Activated T-helper 1 cell treated with anti-CD3 and anti-CD28 coated beads, Interleukin-2, amount 50 U/mL, for 16 hours (primary cell): ENCODE data around the gene RFLNA.

ENCODE experiments used
- DNase-seq, 2 donors: peaks; one replicate each; pipeline ENCODE4 v3.0.0-alpha.2; 2020; ENCODE audit warnings: low read depth in 1 of 2, low spot score in 1 of 2

RFLNA gene

DNA sequence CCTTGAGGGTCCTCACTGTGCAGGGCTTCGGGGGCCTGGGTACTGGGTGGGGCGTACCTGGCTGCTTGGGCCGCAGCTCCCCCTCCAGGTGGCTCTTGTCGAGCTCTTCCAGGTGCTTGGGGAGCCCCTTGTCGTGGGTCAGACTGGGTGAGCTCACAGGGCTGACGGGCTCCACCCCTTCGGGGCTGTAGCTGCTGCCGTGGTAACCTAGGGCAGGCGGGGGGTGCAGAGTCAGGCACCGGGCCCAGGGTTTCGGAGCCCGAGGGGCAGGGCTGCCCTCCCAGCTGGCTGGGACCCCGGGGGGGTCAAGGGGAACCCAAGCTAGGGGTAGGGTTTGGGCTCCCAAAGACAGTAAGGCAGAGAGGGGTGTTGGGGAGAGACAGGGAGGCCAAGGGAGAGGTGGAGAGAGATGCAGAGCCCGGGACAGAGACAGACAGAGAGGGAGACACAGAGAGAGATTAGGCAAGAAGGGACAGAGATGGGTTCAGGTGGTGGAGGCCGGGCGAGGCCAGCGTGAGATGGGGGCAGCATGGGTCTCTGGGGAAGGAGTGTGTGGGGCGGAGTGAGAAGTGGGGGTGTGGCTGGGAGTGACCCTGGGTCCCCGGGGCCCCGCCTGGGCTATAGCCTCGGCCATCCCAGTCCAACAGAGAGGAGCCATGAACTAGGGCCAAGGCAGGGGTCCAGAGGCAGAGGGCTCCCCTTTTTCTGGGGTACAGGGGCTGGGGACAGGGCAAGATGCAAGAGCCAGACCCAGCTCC is 40.7 kb downstream of the RFLNA start:
- DNase-seq = no peak

DNA sequence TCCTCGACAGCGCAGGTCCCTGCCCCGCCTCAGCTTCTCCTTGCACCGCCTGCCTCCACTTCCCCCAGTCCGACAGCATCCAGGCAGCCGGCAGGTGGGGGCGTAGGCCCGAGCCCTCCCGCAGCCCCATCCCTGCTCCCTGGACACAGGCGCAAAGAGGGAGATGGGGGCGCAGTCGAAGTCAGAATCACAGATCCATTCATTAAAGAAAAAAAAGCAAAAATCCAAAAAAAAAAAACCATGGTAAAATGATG is 41.2 kb downstream of the RFLNA start:
- no peak for DNase-seq

- DNase-seq = no peak
Measured at GRCh38 chr12:124336742-124337520, 42.0 kb downstream of the RFLNA start.

- DNase-seq = no peak
Measured at GRCh38 chr12:124337622-124338021, 42.7 kb downstream of the RFLNA start.

DNA sequence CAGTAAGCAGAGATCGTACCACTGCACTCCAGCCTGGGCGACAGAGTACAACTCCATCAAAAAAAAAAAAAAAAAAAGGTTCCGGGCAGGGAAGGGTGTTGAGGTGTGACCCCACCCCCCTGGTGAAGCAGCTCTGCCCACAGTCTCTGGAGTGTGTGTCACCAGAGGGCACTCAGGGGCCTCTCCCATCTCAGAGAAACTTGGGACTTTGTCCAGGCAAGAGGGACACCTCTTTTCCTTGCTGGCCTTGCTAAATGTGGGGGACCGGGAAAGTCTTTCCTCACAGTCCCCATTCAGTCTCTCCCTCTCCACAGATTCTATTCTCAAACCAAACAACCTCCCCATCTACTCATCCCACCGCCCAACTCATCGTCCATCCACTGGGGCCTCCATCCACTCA is 43.6 kb downstream of the RFLNA start:
- DNase-seq = no peak

DNA sequence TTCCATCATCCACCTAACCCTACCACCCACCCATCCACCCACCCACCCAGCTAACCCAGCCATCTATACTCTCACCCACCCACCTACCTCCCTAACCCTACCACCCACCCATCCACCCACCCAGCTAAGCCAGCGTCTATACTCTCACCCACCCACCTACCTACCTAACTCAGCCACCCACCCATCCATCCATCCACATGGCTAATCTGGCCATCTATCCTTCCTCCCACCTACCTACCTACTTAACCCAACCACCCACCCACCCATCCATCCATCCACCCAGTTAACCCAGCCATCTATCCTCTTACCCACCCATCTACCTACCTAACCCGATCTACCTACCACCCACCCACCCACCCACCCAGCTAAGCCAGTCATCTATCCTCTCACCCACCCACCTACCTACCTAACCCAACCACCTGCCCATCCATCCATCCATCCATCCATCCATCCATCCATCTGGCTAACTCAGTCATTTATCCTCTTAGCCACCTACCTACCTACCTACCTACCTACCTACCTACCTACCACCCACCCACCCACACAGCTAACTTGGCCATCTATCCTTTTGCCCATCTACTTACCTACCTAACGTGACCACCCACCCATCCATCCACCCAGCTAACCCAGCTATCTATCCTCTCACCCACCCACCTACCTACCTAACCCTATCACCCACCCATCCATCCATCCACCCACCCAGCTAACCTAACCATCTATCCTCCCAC is 44.1 kb downstream of the RFLNA start:
- no peak for DNase-seq

DNA sequence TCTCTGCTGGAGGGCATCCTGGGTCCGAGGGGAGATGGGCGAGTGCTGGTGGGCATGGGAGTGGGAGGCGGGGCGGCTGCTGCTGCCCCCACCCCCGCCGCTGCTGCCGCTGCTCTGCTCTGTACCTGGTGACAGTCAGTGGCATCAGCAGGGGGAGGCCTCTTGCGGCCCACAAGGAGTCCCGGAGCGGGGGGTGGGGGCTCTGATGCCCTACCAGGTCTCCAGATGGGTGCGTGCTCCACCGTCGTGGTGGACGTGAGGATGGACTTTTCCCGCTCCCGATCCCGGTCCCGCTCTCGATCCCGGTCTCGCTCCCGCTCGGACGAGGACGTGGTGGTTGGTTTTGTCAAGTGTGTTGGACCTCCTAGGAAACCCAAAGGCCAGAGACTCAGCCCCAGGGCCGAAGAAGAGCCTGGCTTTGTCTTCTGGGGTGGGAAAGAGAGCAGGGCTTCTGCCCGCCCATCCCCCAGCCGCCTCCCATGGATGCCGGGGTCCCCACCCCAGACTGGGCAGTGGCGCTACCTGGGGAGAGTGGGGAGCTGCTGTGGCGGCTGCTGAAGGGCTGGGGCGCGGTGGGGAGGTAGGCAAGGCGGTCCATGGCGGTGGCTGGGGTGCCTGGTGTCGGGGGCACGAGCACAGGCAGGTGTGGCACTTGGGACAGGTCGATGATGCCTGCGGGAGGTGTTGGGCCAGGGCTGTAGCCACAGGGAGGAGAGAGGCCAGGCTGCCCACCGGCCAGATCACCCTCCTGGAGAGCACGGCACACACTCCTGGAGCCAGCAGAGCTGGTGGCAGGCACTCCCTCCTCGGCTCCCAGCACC is 45.4 kb downstream of the RFLNA start:
- DNase-seq = no peak

- no peak for DNase-seq
Measured at GRCh38 chr12:124341645-124342069, 46.8 kb downstream of the RFLNA start.

- no peak for DNase-seq
Measured at GRCh38 chr12:124344022-124344421, 49.1 kb downstream of the RFLNA start.

- DNase-seq = no peak
Measured at GRCh38 chr12:124344526-124344925, 49.6 kb downstream of the RFLNA start.

DNA sequence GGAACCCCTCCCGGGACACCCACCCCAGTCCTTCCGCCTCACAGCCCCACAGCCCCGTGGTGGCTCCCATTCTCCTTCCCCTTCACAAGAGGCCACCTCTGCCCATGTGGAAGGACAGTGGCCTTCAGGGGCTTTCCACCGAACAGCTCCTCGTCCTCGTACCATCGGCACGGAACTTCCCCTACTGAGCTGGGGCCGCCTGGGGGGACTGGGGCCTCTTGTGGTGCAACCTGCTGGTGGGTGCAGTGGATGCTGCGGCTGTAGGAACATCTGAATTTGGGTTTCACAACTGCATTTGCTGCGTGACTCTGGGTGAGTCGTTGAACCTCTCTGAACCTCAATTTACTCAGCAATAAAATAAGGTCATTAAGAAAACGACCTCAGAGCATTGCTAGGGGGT is 50.9 kb downstream of the RFLNA start:
- DNase-seq = no peak

- no peak for DNase-seq
Measured at GRCh38 chr12:124346425-124347168, 51.7 kb downstream of the RFLNA start.

DNA sequence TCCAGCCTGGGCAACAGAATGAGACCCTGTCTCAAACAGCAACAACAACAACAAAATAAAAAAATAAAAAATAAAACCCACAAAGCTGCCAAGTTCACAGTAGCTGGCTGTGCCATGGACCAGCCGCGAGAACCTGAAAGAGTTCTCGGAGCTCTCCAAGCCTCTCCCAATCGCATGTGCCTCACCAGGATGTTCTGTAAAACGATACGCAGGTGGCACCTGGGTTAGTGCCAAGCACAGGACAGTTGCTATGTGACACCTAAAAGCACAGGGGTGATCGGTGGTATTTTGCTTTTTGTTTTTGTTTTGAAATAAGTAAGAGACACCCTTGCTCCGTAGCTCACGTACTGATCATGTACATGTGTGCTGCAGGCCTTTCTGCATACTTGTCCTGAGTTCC is 52.4 kb downstream of the RFLNA start:
- DNase-seq = no peak

DNA sequence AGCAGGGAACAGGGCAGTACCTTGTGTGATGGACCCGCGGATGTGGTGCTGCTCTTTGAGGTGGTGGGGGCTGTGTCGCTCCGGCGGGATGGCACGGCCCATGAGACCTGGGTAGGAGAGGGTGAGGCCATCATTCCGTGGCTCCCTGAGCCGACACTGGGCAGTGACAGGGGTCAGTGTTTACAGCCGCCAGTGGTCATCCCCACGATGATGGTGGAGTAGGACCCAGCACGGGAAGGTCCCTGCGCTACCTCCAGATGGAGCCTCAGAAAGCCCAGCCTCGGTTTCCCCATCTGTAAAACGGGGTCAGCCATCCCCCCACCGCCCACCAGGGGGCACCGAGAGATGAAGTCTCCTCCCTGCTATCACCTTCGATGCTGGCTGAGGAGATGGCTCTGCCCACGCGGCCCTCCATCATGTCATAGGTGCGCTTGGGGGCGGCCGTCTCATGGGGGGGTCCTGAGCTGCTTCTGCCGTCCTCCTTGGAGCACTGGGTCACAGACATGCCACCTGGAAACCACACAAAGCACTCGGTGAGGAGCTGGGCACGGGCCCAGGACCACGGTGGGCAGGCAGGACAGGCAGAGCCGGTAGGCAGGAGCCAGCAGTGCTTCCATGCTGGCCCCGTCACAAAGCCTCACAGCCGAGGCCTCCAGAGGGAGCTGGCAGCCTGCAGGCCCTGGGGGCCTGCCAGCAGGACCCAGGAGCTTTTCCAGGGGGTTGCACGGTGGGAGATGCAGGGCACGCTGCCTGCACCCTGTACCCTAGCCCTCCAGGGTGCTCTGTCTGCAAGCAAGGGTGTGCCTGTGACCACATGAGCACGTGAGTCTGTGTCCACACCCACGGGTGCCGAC is 53.1 kb downstream of the RFLNA start:
- DNase-seq = no peak

GRCh38 chr12:124348659-124349380 is 53.9 kb downstream of the RFLNA start:
- DNase-seq = no peak

- DNase-seq = no peak
Measured at GRCh38 chr12:124350491-124350890, 55.6 kb downstream of the RFLNA start.

GRCh38 chr12:124351422-124351821 is 56.5 kb downstream of the RFLNA start:
- no peak for DNase-seq

DNA sequence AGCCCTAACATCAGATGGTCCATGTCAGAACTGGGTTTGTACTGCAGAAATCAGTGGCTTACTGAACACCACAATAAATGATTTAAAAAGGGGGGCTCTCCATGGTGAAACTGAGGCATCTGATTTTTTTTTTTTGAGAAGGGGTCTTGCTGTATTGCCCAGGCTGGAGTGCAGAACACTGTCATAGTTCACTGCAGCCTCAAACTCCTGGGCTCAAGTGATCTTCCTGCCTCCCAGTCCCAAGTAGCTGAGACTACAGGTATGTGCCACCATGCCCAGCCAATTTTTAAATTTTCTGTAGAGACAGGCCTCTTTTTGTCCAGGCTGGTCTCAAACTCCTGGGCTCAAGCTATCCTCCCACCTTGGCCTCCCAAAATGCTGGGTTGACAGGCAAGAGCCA is 57.4 kb downstream of the RFLNA start:
- DNase-seq = no peak

DNA sequence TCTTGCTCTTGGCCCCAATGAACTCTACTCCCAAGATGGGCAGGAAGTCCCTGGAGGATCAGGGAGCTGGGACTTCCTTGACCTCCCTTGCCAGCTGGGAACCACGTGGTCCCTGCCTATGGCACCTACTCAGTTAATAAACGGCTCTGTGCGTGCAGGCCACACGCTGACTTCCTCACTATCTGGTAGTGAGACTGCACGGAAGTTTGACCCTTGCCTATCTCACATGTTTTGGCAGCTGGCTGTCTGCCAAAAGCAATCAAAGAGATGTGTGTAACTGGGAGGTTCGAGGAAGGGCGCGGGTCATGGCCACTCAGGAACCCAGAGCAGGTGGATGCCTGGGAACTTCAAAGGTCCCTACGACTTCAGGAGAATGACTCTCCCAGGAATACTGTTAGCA is 57.9 kb downstream of the RFLNA start:
- no peak for DNase-seq
